Limb (tissue), 2 donors: ENCODE data around the gene XRCC4.

ENCODE experiments used
- DNase-seq, 2 donors: peaks; one replicate each; pipeline ENCODE4 v3.0.0-alpha.2; 2016; ENCODE audit errors: extremely low spot score in 2 of 2

XRCC4 gene

DNA sequence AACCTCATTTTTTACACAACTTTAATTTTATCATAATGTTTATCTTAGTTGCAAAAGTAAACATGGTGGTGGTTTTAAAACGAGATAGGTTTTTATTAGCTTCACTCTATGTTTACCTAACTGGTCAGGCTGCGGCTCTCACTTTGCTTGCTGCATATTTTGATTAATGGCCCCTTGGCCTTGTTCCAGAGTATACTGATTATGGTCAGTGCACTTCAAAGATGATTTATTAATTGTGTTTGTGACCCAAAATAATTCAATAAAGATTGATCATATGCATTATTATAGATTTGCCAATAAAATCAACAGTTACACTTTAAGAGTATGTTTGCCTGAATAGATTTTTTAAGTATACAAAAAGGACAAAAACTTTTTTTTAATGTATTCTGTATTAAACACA is 188.0 kb downstream of the XRCC4 start:
- no peak for DNase-seq

DNA sequence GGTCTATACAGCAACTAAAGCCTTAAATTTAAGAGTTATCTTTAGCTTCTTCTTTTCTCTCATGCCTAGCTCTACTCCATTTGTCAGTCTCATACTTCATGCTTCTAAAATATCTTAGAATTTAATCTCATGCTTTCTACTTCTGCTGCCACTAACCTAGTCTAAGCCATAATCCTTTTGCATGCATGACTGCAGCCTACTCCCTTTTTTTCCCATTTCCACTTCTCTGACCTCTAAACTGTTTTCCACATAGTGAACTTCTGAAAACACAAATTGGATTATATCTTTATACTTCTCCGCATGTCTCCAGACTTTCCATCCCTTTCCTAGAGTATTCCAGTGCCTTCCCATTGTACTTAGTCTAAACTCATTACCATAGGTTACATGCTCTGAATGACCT is 193.0 kb downstream of the XRCC4 start:
- no peak for DNase-seq

DNA sequence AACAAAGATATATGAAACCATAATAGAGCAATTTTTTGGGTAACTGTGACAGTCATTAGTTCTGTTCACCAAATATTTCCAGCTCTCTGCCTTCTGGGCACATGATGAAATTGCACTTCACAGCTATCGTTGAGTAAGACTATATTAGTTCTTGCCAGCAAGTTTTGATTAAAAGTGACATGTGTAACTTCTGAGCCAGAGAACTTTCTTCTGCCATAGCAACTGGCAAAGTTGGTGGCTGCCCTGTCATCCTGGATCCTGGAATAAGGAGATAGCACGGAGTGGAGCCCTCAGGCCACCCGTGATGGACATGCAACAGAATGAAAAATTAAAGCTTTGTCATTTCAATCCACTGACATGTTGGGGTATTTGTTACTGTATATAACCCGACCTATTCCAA is 199.8 kb downstream of the XRCC4 start:
- no peak for DNase-seq

DNA sequence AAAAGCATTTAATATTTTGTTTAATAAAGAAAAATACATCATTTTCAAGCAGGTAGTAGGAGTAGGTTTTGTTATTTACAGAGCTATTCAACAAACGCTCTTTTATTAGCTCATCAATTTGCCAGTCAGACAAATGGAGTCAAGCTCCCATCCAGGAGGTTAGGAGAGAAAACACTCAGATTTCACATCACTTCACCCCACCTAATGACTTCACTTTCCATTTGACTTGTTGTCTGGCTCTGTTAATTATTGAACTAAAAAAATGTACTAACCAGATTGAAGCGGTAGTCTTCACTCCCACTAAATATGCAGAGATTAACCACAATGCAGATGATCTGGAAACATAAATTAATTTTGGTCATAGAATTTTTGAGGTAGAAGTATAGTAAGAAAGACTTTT is 200.6 kb downstream of the XRCC4 start:
- DNase-seq, result no peak

DNA sequence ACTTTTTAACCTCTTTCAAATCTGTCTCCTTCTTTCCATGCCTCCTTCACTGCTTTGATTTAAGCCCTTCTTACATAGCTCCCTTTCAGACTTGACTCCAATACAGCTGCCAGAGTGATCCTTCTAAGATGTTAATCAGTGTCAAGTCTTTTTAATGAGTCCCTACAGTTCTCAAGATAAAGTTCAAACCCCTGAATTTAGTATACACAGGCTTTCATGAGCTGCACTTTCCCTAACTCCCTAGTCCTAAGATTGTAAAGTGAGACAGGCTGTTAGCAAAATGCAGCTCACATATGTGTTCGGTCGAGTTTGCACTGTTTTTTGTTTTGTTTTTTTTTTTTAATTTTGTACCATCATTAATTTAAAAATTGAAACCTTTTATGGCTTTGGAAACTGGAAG is 203.8 kb downstream of the XRCC4 start:
- DNase-seq, result no peak

DNA sequence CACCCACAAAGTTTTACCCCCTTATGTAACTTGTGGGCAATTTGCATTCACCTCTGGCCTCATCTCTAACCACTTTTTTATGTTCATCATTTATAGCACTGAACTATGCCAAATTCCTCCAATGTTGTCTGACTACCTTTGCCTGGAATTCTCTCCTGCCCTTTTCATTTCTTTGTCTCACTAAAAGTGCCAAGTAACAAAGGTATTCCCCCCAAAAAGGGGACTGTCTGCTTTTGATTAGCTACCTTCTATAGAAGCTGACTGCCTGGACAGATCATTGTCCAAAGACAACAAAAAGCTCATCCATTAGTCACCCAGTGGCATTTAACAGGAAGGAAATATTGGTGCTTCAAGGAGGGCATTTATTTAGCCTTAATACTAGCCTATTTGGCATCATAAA is 204.3 kb downstream of the XRCC4 start:
- DNase-seq, result no peak

DNA sequence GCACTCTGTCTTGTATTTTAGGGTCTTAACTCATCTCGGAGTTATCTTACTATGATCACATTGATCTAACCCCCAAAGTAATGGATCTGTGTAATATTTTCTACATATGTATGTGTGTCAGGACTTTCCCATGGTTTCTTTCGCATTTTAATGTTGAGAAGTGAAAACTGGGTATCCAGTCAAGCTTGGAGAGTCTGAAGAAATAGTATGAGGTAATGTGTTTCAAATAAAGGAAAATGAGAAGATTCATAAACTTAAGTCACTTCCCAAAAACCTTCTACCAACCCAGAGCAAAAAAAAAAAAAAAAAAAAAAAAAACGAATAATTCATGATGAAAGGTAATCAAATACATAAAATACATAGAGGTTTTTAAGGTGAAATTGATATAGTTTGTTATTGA is 206.4 kb downstream of the XRCC4 start:
- DNase-seq, result no peak

DNA sequence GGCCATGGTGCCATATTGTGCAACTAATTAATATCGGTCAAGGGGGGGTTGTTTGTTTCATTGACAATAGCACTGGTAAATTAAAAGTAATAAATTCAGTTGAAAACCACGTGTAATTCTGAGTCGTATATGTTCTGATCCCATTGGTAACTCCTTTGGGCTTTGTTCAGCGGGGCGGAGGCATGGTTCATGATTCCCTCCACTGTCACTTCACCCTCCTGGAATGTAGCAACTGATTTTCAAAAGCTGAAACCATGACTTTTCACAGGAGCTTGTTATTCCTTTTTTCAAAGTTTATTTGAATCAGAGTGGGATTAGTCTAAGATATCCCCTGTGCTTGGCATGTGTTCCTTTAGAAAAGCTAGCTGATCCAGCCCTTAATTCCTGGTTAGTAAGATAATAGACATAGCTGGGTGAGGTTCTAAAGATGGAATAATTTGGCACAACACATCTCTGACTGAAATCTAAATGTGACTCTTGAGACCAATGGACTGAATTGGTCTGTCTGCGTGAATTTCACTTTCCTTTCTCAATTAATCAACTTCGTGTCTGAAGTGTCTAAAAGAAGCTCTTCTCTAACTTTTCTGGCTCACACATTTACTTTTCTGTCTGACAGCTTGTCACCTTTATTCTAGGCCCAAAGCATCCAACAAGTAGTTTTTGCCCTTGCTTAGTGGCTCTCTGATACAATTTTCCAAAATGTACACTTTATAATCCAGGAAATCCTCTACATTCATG is 208.5 kb downstream of the XRCC4 start:
- no peak for DNase-seq

DNA sequence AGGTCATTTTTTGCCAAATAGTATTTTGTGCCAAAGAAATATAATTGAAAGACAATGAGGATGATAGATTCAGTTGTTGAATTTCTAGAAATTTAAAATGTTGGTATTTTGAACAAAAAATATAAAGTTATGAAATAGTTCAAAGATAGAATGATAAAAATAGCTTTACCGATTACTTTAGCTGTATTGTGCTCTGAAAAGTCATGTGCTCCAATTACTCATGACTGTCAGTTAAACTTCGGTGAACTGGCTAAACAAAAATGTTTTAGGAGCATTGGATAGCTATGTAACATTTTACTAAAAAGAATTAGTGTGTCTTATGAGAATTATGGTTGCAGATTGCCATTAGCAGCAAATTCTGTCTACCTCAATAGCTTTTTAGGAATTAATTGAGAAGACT is 216.9 kb downstream of the XRCC4 start:
- no peak for DNase-seq

DNA sequence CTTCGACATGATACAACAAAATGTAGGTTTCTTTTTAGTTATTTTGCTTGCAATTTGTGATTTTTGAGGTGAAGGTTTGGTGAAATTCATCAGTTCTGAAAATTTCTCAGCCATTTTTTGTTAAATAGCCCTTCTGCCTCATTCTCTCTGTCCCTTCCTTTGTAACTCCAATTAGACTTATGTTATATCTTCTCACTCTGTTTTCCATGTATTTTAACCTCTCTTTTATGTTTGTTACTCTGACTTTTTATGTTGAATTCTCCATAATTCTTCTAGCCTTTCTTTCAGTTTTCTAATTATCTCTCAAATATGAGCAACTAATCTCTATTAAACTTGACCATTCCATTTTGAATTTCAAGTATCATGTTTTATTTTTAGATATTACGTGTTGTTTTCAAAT is 222.0 kb downstream of the XRCC4 start:
- no peak for DNase-seq

DNA sequence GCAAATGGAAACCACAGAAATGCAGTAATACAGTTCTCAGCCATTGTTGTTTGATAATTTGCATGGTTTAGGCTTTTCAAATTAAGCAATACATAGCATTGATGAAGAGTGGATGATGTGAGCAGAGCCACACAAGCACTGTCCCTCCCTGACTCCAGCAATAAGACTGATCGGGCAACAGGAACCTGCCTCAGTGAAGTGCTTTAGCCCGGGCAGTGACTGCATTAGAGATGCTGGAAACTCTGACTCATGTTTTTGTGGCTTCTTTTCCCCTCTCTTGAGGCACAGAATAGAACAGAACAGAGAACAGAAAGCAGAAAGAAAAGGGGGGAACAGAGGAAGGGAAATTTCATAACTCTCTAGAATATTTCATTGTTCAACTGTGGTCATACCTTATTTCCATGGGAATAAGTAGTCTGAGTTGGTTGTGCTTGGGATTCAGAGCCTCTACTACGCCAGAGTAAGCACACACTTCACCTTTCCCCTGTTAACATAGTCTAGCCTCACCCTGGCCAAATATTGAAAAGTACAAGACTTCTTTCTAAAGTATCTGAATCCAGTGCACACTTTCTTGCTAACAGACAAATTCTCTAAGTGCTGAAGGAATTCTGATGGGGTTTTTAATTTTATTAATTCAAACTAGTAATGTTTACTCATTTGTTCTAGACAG is 229.4 kb downstream of the XRCC4 start:
- DNase-seq, result peak in 1 of 2 donors; percentile 24

DNA sequence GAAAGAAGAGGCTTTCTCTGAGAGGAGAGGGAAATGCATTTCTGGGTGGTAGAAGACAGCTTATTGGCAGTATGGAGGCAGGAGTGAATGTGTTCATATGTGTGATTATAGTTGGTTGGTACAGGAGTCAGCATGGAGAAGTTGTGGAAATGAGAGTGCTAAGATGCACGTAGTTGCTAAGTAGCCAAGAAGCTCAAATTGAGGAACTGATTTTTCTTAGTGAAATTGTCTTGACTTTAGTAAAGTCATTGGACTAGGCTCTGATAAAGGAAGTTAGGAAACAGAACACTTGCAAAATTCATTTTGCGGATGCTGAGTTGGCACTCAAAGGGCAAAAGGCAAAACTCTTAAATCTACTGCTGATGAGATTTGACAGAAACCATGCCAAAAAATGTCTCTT is 235.3 kb downstream of the XRCC4 start:
- DNase-seq, result no peak

DNA sequence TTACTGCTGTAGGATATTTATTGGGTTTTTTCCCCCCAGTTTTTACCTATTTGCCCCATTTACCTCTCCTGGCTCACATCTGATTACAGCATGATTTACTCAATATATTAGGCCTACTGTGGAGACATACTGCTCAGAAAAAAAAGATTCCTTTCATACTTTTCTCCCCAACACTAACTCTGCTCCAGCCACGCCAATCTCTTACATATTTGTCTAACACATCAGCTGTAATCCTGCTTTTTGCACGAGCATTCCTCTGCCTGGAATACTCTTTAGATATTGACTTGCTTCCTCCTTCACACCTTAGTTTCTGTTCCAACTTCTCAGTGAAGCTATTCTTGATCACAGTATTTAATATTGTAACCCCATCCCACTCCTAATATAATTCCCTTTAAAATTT is 236.1 kb downstream of the XRCC4 start:
- no peak for DNase-seq

DNA sequence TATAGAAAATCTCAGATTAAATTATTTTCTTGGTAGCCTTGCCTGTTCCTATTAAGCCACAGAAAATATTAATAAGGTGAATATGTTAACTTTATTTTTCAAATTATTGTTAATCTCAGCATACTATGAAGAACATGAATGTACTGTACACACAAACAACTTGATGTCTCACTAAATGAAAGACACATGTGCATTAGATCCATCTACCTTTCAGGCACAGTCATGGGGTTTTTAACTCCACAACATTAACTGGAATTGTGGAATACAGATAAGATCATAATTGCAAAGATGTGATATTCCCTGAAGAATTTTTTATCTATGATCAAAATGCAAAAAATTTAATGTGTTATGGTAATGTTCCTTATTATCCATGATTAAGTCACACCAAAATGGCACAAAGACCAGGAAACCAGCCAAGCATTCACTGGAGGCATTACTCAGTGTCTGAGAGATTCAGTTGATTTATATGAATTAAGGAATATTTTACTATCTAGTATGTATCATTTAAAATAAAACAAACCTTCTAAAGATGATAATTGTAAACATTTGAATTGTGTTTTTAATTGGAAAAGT is 244.2 kb downstream of the XRCC4 start:
- no peak for DNase-seq

DNA sequence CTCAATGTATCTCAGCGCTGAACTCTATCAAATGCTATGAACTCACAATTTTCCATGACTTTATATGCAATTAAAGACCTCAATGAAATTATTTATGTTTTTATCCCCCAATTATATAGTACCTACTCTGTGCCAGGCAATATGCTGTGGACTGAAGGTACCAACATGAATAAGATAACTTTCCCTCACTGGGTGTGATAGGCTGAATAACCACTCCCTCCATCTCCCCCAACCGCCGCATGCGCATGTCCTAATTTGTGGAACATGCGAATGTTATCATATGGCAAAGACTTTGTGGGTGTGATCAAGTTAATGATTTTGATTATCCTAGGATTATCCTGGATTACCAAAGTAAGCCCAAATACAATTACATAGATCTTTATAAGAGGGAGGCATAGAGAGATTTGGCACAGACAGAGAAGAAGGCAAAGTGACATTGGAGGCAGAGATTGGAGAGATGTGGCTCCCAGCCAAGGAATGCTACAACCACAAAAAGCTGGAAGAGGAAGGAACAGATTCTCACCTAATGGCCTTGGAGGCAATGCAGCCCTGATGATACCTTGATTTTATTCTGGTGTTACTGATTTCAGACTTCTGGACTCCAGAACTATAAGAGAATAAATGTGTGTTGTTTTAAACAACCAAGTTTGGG is 245.1 kb downstream of the XRCC4 start:
- no peak for DNase-seq

DNA sequence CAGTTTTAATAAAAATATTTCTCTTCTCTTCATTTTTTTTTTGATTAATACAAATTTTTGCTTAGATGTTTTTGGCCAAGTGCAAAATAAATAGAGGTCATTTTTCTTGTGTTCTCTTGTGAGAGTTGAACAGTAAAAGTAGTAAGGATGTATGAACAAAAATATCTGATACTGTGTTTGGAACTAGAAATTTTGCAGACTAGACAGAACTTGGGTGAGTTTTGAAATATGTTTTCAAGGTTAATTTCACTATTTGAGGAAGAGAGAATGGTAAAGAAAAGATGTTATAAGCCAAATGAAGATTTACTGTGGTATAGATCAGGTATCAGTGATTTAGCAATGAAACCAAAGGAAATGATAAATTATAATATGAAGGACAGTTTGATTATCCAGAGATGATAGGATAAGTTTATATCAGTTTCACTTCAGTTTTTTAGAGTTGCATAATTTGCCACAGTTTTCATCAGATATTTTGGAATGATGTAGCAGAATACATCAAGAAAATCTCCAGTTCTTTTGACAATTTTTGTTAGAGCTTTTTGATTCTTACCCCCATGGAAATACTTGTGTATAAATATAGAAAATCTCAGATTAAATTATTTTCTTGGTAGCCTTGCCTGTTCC is 246.3 kb downstream of the XRCC4 start:
- no peak for DNase-seq

DNA sequence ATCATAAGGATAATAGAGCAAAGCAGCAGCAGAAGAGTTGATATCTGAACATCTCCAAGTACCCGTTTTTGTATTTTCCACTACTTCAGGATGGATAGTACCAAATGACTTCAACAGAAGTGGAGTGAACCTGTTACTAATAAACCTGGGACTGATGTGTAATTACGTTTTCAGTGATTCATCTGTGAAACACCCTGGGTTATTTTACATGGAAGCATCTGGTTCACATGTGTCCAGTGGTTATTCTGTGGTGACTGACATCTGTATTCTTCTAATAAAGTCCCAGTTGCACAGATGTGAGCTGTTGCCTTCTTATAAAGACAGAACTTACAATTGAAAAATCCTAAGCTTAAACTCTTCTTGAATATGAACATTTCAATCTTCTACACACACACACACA is 254.5 kb downstream of the XRCC4 start:
- no peak for DNase-seq

DNA sequence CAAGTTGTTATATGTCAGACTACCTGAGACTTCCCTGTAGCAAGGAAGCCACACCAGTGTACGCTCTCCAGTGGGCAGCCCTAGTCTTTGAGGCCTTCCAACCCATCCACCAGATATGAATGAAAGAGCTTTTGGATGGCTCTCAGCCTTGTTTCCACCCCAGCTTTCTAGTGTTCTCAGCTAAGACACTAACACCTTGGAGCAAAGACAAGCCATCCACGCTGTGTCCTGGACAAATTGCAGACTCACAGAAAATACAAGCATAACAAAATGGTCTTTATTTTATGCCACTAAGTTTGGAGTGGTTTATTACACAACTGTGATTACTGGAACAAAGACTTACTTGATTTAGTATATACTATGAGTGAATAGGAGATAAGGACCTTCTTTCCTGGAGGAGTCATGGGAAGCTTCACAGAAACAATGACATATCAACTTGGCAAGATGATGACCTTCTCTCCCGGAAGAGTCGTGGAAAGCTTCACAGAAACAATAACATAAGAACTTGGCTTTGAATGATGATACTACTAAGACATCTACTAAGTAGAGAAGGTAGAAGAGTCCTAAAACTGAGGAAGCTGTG is 260.2 kb downstream of the XRCC4 start:
- DNase-seq, result no peak

DNA sequence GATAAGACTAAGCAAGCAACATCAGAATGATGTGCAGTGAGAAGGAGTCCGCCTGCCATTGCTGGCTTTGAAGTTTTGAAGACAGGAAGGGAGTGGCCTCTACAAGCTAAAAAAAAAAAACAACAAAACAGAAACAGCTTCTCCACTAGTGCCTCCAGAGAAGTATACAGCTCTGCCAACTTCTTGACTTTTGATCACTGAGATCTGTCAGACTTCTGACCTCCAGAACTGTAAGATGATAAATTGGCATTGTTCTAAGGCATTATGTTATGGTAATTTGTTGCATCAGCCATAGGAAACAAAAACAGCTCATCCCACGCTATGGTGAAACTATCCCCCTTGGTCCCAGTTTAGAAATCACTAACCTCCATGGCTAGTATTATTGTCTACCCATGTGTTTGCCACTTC is 263.2 kb downstream of the XRCC4 start:
- DNase-seq, result no peak

DNA sequence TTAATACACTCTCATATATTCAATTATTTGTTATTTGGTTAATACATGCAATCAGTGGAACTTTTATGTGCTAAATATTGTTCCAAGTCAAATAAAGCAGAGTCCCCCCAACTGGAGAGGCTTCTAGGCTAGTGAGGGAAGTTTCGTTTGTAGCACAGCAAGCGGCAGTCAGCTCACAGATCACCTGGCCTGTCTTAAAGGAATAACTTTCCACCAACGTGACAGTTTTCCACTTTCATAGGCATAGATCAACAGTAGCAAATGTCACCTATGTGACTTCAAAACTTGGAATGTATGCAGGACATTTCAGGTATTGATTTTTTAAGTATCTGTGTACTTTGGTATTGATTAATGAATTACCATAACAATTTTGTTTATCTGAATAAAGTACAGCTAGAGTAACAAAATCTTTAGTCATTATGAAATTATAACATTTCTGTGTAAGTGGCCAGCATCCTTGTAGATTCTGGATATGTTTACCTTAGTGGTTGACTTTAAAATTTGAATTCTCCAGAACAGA is 264.5 kb downstream of the XRCC4 start:
- DNase-seq, result no peak

DNA sequence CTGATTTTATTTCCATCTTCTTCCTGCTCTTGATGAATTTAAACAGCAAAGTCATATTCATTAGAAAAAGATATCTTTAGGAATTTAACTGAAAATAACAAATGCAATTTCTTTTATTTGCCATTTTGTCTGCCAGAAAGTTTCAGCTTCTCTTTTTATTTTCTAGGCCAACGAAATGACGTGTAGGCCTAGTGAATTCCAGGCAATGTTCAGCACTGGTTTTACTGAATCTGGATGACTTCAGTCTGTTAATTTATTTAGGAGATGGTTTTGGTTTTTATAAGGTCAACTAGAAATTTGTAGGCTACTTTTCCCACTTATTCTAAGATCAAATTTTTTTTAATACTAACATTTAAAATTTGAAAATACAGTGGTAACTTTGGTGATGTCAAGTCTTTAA is 265.1 kb downstream of the XRCC4 start:
- DNase-seq, result no peak

DNA sequence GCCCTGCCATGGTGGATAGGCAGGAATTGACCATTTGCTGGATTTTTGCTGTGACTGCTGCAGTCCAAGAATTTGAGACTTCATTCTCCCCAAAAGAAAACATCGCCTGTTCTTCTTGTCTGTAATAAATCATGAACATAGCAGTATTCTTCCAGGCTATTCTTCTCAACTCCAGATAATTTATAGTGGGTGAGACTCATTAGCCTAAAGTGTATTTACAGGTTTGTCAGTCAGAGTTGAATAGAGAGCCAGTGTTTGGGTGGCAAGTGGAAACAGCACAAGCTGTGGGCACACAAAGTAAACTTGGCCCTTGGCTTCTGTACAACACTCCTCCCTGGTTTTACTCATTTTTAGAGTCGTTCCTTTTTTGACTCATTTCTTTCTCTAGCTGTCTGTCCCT is 266.0 kb downstream of the XRCC4 start:
- no peak for DNase-seq
